OCI-LY1 (cell line): ENCODE data around the gene SARS1.

ENCODE experiments used
- H2AFZ ChIP-seq: fragments of 200-600 bp; sonication (generic), shearing (Covaris generic); 2 replicates; pipeline ENCODE4 v1.6.0; 2014; ENCODE audit warnings: antibody characterized with exemption, mild to moderate bottlenecking, low read length
- H3F3A ChIP-seq: fragments of 200-600 bp; sonication (generic), shearing (Covaris generic); 2 replicates; pipeline ENCODE4 v1.6.0; 2014; ENCODE audit warnings: mild to moderate bottlenecking, antibody characterized with exemption, low read length, moderate library complexity; ENCODE audit not compliant: insufficient read depth
- H3K27ac ChIP-seq: fragments of 200-600 bp; sonication (generic); 2 replicates; pipeline ENCODE4 v1.5.1; 2014; ENCODE audit warnings: low read length, mixed run types, mild to moderate bottlenecking, low read depth; ENCODE audit not compliant: poor library complexity, severe bottlenecking
- H3K27me3 ChIP-seq: fragments of 200-600 bp; sonication (generic); 2 replicates; pipeline ENCODE4 v1.6.0; 2014; ENCODE audit warnings: antibody characterized with exemption, mild to moderate bottlenecking, low read length, moderate library complexity; ENCODE audit not compliant: insufficient read depth
- H3K36me3 ChIP-seq: fragments of 200-600 bp; sonication (generic); 2 replicates; pipeline ENCODE4 v1.6.1; 2014; ENCODE audit warnings: mild to moderate bottlenecking, antibody characterized with exemption, low read length, moderate library complexity, mixed read lengths; ENCODE audit not compliant: insufficient read depth
- H3K4me1 ChIP-seq: fragments of 200-600 bp; sonication (generic); 2 replicates; pipeline ENCODE4 v1.5.1; 2014; ENCODE audit warnings: mild to moderate bottlenecking, low read length, moderate library complexity; ENCODE audit not compliant: insufficient read depth, severe bottlenecking
- H3K4me2 ChIP-seq: fragments of 200-600 bp; sonication (generic), shearing (Covaris generic); 2 replicates; pipeline ENCODE4 v1.6.1; 2014; ENCODE audit warnings: low read length
- H3K4me3 ChIP-seq: fragments of 200-600 bp; sonication (generic); 2 replicates; pipeline ENCODE4 v1.5.1; 2014; ENCODE audit warnings: low read length, low read depth, mild to moderate bottlenecking, mixed read lengths; ENCODE audit not compliant: poor library complexity, severe bottlenecking
- H3K79me2 ChIP-seq: fragments of 200-600 bp; shearing (Covaris generic); 2 replicates; pipeline ENCODE4 v1.6.1; 2016; ENCODE audit warnings: mixed run types, low read length, mixed read lengths; ENCODE audit not compliant: insufficient read depth
- H3K9ac ChIP-seq: fragments of 200-600 bp; sonication (generic), shearing (Covaris generic); 2 replicates; pipeline ENCODE4 v1.6.1; 2014; ENCODE audit warnings: mild to moderate bottlenecking, low read length, mixed read lengths
- H3K9me2 ChIP-seq: fragments of 200-600 bp; sonication (generic), shearing (Covaris generic); 2 replicates; pipeline ENCODE4 v1.6.1; 2014; ENCODE audit warnings: low read depth, mild to moderate bottlenecking, low read length, mixed read lengths
- H3K9me3 ChIP-seq: fragments of 200-600 bp; shearing (Covaris generic); 2 replicates; pipeline ENCODE4 v1.6.1; 2014; ENCODE audit warnings: low read length, mixed read lengths
- H4K20me1 ChIP-seq: fragments of 200-600 bp; sonication (generic), shearing (Covaris generic); 2 replicates; pipeline ENCODE4 v1.6.0; 2016; ENCODE audit warnings: mild to moderate bottlenecking, low read length; ENCODE audit not compliant: insufficient read depth
- CTCF ChIP-seq: fragments of 200-600 bp; sonication (generic), shearing (Covaris generic); IDR thresholded peaks from 2 replicates; pipeline ENCODE4 v1.5.1; 2017; ENCODE audit warnings: mild to moderate bottlenecking, antibody characterized with exemption, low read length, moderate library complexity, mixed read lengths
- EZH2 ChIP-seq: fragments of 200-600 bp; sonication (generic), shearing (Covaris generic); IDR thresholded peaks from 2 replicates; pipeline ENCODE4 v1.8.0; 2017; ENCODE audit warnings: borderline replicate concordance, mixed run types, mild to moderate bottlenecking, antibody characterized with exemption, low read length, moderate library complexity, mixed read lengths

The SARS1 gene

GRCh38 chr1:109208836-109209463, 4.8 kb upstream of the SARS1 start:
- Histone ChIP-seq H3K9ac (no peak overlapping the region), H3K4me3 (no peak overlapping the region), H3K9me3 (no peaks in the 10 kb centered on the region), H3K79me2 (no peaks in the 10 kb centered on the region; the same call in 1 of the 2 replicates), H2AFZ (no peak overlapping the region), H3F3A (no peaks in the 10 kb centered on the region), H4K20me1 (no peaks in the 10 kb centered on the region), H3K27me3 (no peaks in the 10 kb centered on the region), H3K27ac (no peak overlapping the region), H3K9me2 (no peaks in the 10 kb centered on the region), H3K4me1 (peaks cover 14% of the 10 kb centered on the region), H3K36me3 (no peaks in the 10 kb centered on the region), H3K4me2 (no peak overlapping the region)
- TF ChIP-seq CTCF (no peak), EZH2 (no peak)

- H3K4me1 ChIP-seq, result peaks cover 19% of the 10 kb centered on the region
- H3F3A ChIP-seq, result no peaks in the 10 kb centered on the region
- no peak overlapping the region for H3K4me3 ChIP-seq
- no peak overlapping the region for H3K9ac ChIP-seq
- H3K36me3 ChIP-seq, result peaks cover 3% of the 10 kb centered on the region; the same call in 1 of the 2 replicates
- no peak overlapping the region for H3K27ac ChIP-seq
- peak overlapping the region; percentile 24; the same call in 1 of the 2 replicates for H3K4me2 ChIP-seq
- TF ChIP-seq EZH2, result no peak
- TF ChIP-seq CTCF, result no peak
- H3K27me3 ChIP-seq, result no peaks in the 10 kb centered on the region
- H4K20me1 ChIP-seq, result no peaks in the 10 kb centered on the region
- no peaks in the 10 kb centered on the region for H3K9me3 ChIP-seq
- no peaks in the 10 kb centered on the region for H3K9me2 ChIP-seq
- H2AFZ ChIP-seq, result no peak overlapping the region
- H3K79me2 ChIP-seq, result peaks cover 9% of the 10 kb centered on the region
Observed at GRCh38 chr1:109210058-109210457, 3.7 kb upstream of the SARS1 start.

- TF ChIP-seq EZH2, result no peak
- Histone ChIP-seq H3K36me3 (peaks cover 21% of the 10 kb centered on the region), H3K9ac (peak overlapping the region; percentile 17; the same call in 1 of the 2 replicates)
Observed at GRCh38 chr1:109213345-109213823, 334 bp upstream of the SARS1 start.

More at GRCh38 chr1:109213345-109213823, 334 bp upstream of the SARS1 start:
- Histone ChIP-seq H2AFZ (no peak overlapping the region), H3K4me3 (peak overlapping the region; percentile 90), H3K79me2 (peaks cover 37% of the 10 kb centered on the region), H3K9me3 (no peaks in the 10 kb centered on the region), H3K4me1 (peaks cover 31% of the 10 kb centered on the region), H3K9me2 (no peaks in the 10 kb centered on the region), H3F3A (no peaks in the 10 kb centered on the region), H4K20me1 (no peaks in the 10 kb centered on the region), H3K27ac (no peak overlapping the region), H3K4me2 (peak overlapping the region; percentile 82), H3K27me3 (no peaks in the 10 kb centered on the region)
